ENCODE data around the gene LTB4R. TPM values are rescaled to one million over a fixed set of nuclear protein-coding genes. Genes with fewer than 3 reads are reported as not detected.

Gene LTB4R
- total and polyA plus RNA-seq, 2 donors from 2014 or later = 4.6 to 9.3 TPM

GRCh38 chr14:24360281-24360680 is 49.0 kb downstream of the LTB4R start:
- no peak for FAIRE-seq
- H3K4me3 ChIP-seq (ENCODE audit: low read length in 3 of 3) = no peak overlapping the region
- no peak for DNase-seq
- intact Hi-C loops (cut with DNase I) = no loop called here
- peaks cover 0 to under 1% (median 0%) of the 10 kb centered on the region in 3 donors for H3K4me1 ChIP-seq (ENCODE audit: control insufficient read depth in 2 of 3, insufficient read depth in 2 of 3, low read depth in 1 of 3, low read length in 3 of 3)
- H3K36me3 ChIP-seq (ENCODE audit: control insufficient read depth in 2 of 3, insufficient read depth in 3 of 3, low read length in 3 of 3) = no peaks in the 10 kb centered on the region
- H3K9me3 ChIP-seq (ENCODE audit: control insufficient read depth in 2 of 3, insufficient read depth in 1 of 3, low read length in 3 of 3) = no peaks in the 10 kb centered on the region
- no peak for TF ChIP-seq CTCF (IDR thresholded peaks at IDR 0.05; ENCODE audit: borderline replicate concordance, extremely low read depth, insufficient read depth)
- H3K27ac ChIP-seq (ENCODE audit: low read depth in 2 of 2, low read length in 2 of 2) = no peak overlapping the region
- H3K27me3 ChIP-seq (ENCODE audit: control insufficient read depth, insufficient read depth, low read length) = no peaks in the 10 kb centered on the region
- no peak overlapping the region for H3K9ac ChIP-seq (ENCODE audit: low read length in 3 of 3)

- Histone ChIP-seq H3K4me1 (ENCODE audit: control insufficient read depth in 2 of 3, insufficient read depth in 2 of 3, low read depth in 1 of 3, low read length in 3 of 3) (peaks cover 3 to 5% (median 4%) of the 10 kb centered on the region in 3 donors), H3K36me3 (ENCODE audit: control insufficient read depth in 2 of 3, insufficient read depth in 3 of 3, low read length in 3 of 3) (no peaks in the 10 kb centered on the region), H3K9me3 (ENCODE audit: control insufficient read depth in 2 of 3, insufficient read depth in 1 of 3, low read length in 3 of 3) (no peaks in the 10 kb centered on the region), H3K9ac (ENCODE audit: low read length in 3 of 3) (no peak overlapping the region), H3K27me3 (ENCODE audit: control insufficient read depth, insufficient read depth, low read length) (no peaks in the 10 kb centered on the region), H3K27ac (ENCODE audit: low read depth in 2 of 2, low read length in 2 of 2) (no peak overlapping the region), H3K4me3 (ENCODE audit: low read length in 3 of 3) (no peak overlapping the region)
- no peak for FAIRE-seq
- no peak for TF ChIP-seq CTCF (IDR thresholded peaks at IDR 0.05; ENCODE audit: borderline replicate concordance, extremely low read depth, insufficient read depth)
- no peak for DNase-seq
- intact Hi-C loops (cut with DNase I) = no loop called here
Observed at GRCh38 chr14:24361326-24361725, 50.0 kb downstream of the LTB4R start.

GRCh38 chr14:24362241-24362960 is 51.1 kb downstream of the LTB4R start:
- TF ChIP-seq CTCF (IDR thresholded peaks at IDR 0.05; ENCODE audit: borderline replicate concordance, extremely low read depth, insufficient read depth) = no peak
- H3K9ac ChIP-seq (ENCODE audit: low read length in 3 of 3) = no peak overlapping the region
- FAIRE-seq = no peak
- peaks cover 3 to 6% (median 5%) of the 10 kb centered on the region in 3 donors for H3K4me1 ChIP-seq (ENCODE audit: control insufficient read depth in 2 of 3, insufficient read depth in 2 of 3, low read depth in 1 of 3, low read length in 3 of 3)
- H3K9me3 ChIP-seq (ENCODE audit: control insufficient read depth in 2 of 3, insufficient read depth in 1 of 3, low read length in 3 of 3) = no peaks in the 10 kb centered on the region
- DNase-seq = no peak
- no peak overlapping the region for H3K4me3 ChIP-seq (ENCODE audit: low read length in 3 of 3)
- no peak overlapping the region for H3K27ac ChIP-seq (ENCODE audit: low read depth in 2 of 2, low read length in 2 of 2)
- intact Hi-C loops (cut with DNase I) = no loop called here
- no peaks in the 10 kb centered on the region for H3K36me3 ChIP-seq (ENCODE audit: control insufficient read depth in 2 of 3, insufficient read depth in 3 of 3, low read length in 3 of 3)
- no peaks in the 10 kb centered on the region for H3K27me3 ChIP-seq (ENCODE audit: control insufficient read depth, insufficient read depth, low read length)
